Activated CD4-positive, alpha-beta T cell treated with anti-CD3 and anti-CD28 coated beads, Interleukin-2, Interleukin-4, amounts not matched to agents 100 ng/mL and 50 ng/mL, durations not matched to agents 16 hours and 8 hours (primary cell): ENCODE data around the gene LNPEP.
A peak's percentile ranks its signal among the peaks of the same experiment; 100 is the strongest.

Experiments used
- DNase-seq: peaks from one replicate; pipeline ENCODE4 v3.0.0-alpha.2; 2020; ENCODE audit warnings: low spot score

LNPEP gene

DNA sequence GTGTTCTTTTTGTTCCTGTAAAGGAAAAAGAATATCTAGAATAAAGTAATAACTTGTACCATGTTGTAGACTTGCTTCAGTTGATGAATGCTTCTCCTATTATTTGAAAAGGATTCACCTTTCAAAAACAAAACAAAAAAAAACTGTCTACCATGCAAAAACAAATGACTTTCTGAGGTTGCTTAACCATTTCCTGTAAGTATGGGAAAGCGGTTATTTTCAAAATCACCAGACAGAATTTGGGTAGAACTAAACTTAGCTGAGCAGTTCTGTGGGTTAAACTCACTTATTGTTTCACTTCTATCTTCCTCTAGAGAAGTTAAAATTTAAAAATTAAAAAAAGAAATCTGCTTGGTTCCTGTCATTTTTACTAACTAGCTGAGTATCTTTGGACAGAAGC is 25.2 kb downstream of the LNPEP start:
- DNase-seq, result peak; percentile 75

GRCh38 chr5:96962540-96962991 is 26.7 kb downstream of the LNPEP start:
- DNase-seq, result no peak

DNA sequence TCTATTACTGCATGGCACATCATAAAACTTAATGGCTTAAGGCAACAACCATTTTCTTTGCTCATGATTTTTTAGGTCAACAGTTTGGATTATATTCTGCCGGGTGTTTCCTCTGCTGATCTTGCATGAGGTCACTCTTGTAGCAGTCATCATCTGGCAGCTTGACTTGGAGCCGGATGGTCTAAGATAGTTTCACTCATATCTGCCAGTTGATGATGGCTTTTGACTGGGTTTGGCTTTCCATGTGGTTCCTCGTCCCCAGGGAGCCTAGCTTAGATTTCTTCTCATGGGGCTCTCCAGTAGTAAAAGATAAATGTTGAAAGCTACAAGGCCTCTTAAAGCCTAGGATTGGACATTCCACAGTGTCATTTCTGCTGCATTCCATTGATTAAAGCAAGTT is 27.4 kb downstream of the LNPEP start:
- peak; percentile 16 for DNase-seq

- DNase-seq, result no peak
Measured at GRCh38 chr5:96966801-96967200, 30.9 kb downstream of the LNPEP start.

DNA sequence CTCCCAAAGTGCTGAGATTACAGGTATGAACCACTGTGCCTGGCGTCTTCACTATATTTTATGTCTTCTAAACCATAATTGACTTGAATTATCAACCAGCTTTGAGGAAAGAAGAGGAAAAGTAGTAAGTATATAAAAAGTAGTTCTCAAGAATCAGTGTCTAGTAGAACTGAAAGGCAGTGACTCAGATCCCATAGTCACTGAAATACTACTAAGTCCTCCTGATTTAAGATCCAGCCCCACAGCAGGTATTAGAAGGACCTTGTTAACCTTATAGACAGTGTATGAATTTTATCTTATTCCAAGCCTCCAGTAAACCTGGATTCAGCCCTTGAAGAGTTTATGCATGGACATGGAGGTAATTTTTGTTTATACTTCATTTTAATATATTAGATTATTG is 31.5 kb downstream of the LNPEP start:
- no peak for DNase-seq

- no peak for DNase-seq
Measured at GRCh38 chr5:96968074-96968473, 32.2 kb downstream of the LNPEP start.

GRCh38 chr5:96968614-96969013 is 32.7 kb downstream of the LNPEP start:
- no peak for DNase-seq

GRCh38 chr5:96969366-96969765 is 33.5 kb downstream of the LNPEP start:
- DNase-seq, result no peak

DNA sequence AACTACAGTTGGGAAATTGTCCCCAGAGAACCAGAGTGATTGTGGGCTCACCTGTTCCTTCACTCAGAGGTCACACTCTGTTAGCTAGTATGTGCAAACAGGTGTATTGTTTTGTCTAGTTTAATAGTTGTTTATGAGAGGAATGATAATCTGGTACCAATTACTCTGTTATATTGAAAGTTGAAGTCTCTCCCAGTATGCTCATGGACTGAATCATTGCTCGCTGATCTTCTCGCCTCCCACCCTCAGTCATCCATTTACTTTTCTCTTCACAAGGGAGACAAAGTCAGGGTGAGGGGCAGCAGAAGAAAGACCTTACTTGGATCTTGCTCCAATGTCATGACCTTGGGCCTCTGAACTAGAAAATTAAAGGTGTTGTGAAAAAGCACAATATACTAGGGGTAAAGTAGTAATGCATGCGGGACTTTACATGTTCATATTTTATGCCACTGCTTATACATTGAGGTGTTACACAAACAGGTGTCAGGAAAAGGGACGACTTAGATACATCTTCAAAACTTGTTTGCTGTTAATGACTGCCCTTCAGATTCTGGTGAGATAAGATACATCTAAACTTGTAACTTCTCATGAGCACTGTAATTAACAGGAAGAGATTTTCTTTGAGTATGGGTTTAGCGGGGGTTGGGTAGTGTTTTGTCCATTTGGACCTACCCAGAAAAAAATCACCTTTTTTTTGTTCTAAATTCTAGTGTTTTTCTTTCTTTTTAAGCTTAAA is 36.9 kb downstream of the LNPEP start:
- no peak for DNase-seq

GRCh38 chr5:96973532-96974401 is 37.9 kb downstream of the LNPEP start:
- DNase-seq, result no peak

GRCh38 chr5:96975656-96976055 is 39.8 kb downstream of the LNPEP start:
- DNase-seq, result no peak

DNA sequence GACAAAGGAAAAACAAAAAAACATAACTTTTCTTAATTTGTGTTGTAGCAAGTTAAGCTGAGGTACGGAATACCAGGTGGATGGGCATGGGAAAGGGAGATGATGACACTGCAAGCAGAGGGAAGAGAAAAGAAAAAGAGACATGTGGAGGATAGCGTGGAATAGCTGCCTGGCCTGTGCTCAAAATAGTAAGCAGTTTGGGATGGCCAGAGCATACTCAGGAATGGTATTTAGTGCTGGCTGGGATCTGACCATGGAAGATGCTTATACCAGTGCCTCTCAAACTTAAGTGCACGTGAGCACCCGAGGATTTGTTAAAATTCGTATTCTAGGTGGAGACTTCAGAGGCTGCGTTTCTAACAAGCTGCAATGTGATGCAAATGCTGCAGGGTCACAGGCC is 41.3 kb downstream of the LNPEP start:
- DNase-seq, result no peak

DNA sequence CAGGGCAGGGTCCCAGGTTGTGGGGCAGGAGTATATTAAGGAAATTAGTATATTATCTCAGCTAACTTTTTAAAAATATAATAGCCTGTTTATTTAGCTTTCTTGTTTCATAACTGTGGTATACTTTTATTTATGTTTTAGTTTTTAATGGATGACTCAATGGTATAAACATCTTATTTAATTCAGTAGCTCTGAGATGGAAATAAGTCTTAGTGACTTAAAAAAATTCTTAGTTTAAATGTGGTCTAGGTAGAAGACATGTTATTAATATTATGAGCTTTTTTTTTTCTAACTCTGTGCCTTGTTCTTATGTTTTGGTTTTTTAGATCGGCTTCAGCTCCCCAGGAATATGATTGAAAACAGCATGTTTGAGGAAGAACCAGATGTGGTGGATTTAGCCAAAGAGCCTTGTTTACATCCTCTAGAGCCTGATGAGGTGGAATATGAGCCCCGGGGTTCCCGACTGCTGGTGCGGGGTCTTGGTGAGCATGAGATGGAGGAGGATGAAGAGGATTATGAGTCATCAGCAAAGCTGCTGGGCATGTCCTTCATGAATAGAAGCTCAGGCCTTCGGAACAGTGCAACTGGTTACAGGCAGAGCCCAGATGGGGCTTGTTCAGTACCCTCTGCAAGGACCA is 43.1 kb downstream of the LNPEP start:
- DNase-seq, result no peak

DNA sequence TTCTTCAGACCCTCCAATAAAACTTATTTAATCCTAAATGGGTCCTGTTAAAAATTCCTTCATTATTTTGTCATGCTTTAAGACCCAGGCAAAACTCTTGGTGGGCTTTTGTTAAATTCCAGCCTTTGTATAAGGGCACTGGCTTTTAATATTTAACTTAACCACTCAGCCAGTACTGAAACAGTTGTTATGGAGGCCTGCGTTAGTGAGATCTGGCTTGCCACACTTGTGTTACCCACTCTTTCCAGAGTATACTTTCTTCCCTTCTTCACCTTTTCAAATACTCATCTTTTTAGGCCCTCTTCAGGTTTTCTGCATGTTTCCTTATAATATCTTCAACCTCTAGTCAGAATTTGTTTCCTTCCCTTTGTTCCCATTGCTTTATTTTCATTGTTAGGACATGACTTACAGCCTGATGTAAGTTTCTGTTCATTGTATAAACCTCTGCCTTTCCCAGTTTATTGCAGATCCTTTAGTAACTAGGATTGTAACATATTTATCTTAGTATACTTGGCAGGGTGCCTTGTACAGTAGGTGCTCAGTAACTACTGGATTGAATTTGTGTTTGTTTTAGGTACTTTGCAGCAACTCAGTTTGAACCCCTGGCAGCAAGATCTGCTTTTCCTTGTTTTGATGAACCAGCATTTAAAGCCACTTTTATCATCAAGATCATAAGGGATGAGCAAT is 48.8 kb downstream of the LNPEP start:
- no peak for DNase-seq

DNA sequence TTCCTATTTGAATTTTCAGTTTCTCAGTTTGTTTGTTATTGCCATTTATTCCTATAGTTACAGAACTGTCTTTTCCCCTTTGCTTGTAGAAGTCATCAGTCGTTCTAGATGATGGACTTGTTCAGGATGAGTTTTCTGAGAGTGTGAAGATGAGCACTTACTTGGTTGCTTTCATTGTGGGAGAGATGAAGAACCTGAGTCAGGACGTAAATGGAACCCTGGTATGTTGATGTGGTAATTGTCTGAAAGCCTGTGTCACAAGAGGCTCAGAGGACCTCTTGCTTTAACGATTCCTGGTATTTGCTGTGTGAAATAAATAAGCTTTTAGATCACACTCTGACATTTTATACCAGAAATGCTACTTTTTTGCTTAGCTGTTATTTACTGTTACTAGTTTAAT is 50.6 kb downstream of the LNPEP start:
- no peak for DNase-seq

DNA sequence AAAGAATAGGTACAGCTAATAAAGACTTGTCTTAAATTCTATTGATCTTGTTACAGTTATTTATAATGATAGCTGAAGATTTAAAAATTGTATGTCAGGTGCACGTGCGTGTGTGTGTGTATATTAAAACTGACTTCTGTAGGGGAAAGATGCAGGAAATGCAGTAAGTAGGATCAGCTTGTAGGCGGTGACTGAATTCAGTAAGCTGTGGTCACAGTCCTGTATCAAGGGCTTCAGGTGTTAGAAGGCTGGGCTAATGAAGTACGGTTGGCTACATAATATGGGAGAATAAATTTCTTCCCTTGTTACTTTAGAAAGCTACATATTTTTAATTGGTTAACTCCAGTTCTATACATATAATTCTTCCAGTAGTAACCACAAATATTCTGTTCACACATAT is 54.2 kb downstream of the LNPEP start:
- DNase-seq, result no peak

GRCh38 chr5:96991708-96992107 is 55.8 kb downstream of the LNPEP start:
- no peak for DNase-seq

DNA sequence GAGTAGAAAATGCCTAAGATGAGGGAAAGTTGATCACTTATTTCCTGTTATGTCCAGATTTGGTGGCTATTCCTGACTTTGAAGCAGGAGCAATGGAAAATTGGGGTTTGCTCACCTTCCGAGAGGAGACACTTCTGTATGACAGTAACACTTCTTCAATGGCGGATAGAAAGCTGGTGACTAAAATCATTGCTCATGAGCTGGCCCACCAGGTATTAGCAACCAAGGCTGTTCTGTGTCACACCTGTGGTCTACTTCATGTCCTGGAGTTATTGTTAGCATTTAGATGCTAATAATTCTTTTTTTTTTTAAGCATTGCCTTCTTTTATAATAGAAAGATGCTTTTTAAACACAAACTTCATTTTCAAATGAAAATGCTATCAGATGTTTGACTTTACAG is 57.9 kb downstream of the LNPEP start:
- no peak for DNase-seq

- DNase-seq, result no peak
Measured at GRCh38 chr5:96994493-96994892, 58.6 kb downstream of the LNPEP start.

GRCh38 chr5:96995419-96995818 is 59.5 kb downstream of the LNPEP start:
- no peak for DNase-seq

DNA sequence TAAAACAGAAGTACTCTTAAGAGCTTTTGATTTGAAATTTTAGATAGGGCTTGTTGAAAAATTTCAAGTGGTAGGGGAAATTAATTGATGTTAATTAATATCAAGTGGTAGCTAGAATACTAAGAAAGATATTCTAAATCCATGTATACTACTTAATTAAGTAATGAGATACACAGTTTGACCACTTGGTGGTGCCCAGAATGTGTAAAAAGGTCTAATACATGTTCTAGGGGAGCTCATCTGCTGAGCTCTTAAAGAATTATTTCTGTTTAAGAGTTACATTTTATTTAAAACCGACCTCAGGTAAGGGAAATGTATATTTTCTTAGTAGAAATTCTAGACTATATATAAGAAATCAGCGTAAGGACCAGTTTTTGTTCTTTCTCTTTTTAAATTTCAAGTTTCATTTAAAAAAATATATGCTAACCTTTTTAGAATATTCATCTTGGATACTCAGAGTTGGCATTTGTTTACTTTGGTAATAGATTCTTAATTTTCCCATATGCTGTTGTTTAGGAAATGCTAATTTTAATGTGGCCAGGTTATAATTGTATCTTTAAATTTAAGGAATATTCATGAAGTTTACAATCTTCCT is 61.5 kb downstream of the LNPEP start:
- DNase-seq, result peak; percentile 38

GRCh38 chr5:96999856-97000255 is 64.0 kb downstream of the LNPEP start:
- DNase-seq, result no peak
